Measurements from ENCODE around the gene SNRPA.

- TF ChIP-seq, protein P1, sequence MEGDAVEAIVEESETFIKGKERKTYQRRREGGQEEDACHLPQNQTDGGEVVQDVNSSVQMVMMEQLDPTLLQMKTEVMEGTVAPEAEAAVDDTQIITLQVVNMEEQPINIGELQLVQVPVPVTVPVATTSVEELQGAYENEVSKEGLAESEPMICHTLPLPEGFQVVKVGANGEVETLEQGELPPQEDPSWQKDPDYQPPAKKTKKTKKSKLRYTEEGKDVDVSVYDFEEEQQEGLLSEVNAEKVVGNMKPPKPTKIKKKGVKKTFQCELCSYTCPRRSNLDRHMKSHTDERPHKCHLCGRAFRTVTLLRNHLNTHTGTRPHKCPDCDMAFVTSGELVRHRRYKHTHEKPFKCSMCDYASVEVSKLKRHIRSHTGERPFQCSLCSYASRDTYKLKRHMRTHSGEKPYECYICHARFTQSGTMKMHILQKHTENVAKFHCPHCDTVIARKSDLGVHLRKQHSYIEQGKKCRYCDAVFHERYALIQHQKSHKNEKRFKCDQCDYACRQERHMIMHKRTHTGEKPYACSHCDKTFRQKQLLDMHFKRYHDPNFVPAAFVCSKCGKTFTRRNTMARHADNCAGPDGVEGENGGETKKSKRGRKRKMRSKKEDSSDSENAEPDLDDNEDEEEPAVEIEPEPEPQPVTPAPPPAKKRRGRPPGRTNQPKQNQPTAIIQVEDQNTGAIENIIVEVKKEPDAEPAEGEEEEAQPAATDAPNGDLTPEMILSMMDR (IDR thresholded peaks at IDR 0.05; ENCODE audit: borderline replicate concordance, extremely low read depth, low read length, poor library complexity, severe bottlenecking) = no peak
- TF ChIP-seq EZH2 (IDR thresholded peaks at IDR 0.05; ENCODE audit: borderline replicate concordance, low read depth, low read length, severe bottlenecking) = no peak
Measured at GRCh38 chr19:40737102-40737644, 13.8 kb upstream of the SNRPA start.
